WTC11 (cell line): ENCODE data around the gene BMP7. TPM values are rescaled to one million over a fixed set of nuclear protein-coding genes. Genes with fewer than 3 reads are reported as not detected.

ENCODE experiments used
- ATAC-seq: fragments of 200-7000 bp; cut with Tn5 transposase; 2 replicates; pipeline ENCODE4 v1.10.0; 2021; ENCODE audit warnings: mild to moderate bottlenecking, moderate library complexity
- CTCF ChIA-PET: fragments of 300-600 bp; sonication (Branson Sonifier 250); formaldehyde crosslinking; loops from one replicate; lab custom pipeline; 2021; ENCODE audit warnings: antibody characterized with exemption; lab: Charles Lee
- POLR2A ChIA-PET: fragments of 350-600 bp; sonication (Branson Sonifier 250); formaldehyde crosslinking; loops from one replicate; lab custom pipeline; 2021; ENCODE audit warnings: antibody characterized with exemption; lab: Charles Lee
- DNase-seq: peaks from one replicate; pipeline ENCODE4 v3.0.0; 2021; ENCODE audit warnings: low spot score
- H3K27ac Mint-ChIP-seq: 2 replicates; pipeline ENCODE4 v1.8.0; 2021; ENCODE audit warnings: mixed read lengths
- H3K27me3 Mint-ChIP-seq: 2 replicates; pipeline ENCODE4 v1.8.0; 2021; ENCODE audit warnings: low read depth, mild to moderate bottlenecking, moderate library complexity, mixed read lengths
- H3K36me3 Mint-ChIP-seq: 2 replicates; pipeline ENCODE4 v1.8.0; 2021; ENCODE audit warnings: mixed read lengths
- H3K4me1 Mint-ChIP-seq: 2 replicates; pipeline ENCODE4 v1.8.0; 2022; ENCODE audit warnings: mixed read lengths
- H3K4me3 Mint-ChIP-seq: 2 replicates; pipeline ENCODE4 v1.8.0; 2021; ENCODE audit warnings: mild to moderate bottlenecking, moderate library complexity, mixed read lengths
- H3K9me3 Mint-ChIP-seq: 2 replicates; pipeline ENCODE4 v1.8.0; 2021; ENCODE audit warnings: mixed read lengths
- CTCF ChIP-seq: fragments of 200-600 bp; IDR thresholded peaks from 2 replicates; pipeline ENCODE4 v1.8.0; 2022; ENCODE audit warnings: antibody characterized with exemption
- ESRRA ChIP-seq: sonication (generic); formaldehyde crosslinking; IDR thresholded peaks from 2 replicates; pipeline ENCODE4 v1.8.1; 2022; ENCODE audit warnings: mild to moderate bottlenecking, missing genetic modification reagents, borderline replicate concordance
- HMGXB4 ChIP-seq: sonication (generic); formaldehyde crosslinking; IDR thresholded peaks from 2 replicates; pipeline ENCODE4 v1.8.1; 2023; ENCODE audit warnings: mild to moderate bottlenecking, moderate library complexity, missing genetic modification reagents
- IRF2 ChIP-seq: sonication (generic); formaldehyde crosslinking; IDR thresholded peaks from 2 replicates; pipeline ENCODE4 v1.8.0; 2022; ENCODE audit warnings: low read depth, missing genetic modification reagents, borderline replicate concordance
- JUN ChIP-seq: sonication (generic); formaldehyde crosslinking; IDR thresholded peaks from 2 replicates; pipeline ENCODE4 v1.8.0; 2023; ENCODE audit warnings: mild to moderate bottlenecking, missing genetic modification reagents
- KAT7 ChIP-seq: sonication (generic); formaldehyde crosslinking; IDR thresholded peaks from 2 replicates; pipeline ENCODE4 v1.8.1; 2023; ENCODE audit warnings: missing genetic modification reagents, mild to moderate bottlenecking, borderline replicate concordance
- MLX ChIP-seq: sonication (generic); formaldehyde crosslinking; IDR thresholded peaks from 2 replicates; pipeline ENCODE4 v1.8.1; 2023; ENCODE audit warnings: mild to moderate bottlenecking, missing genetic modification reagents, moderate library complexity
- NR1H2 ChIP-seq: sonication (generic); formaldehyde crosslinking; IDR thresholded peaks from 2 replicates; pipeline ENCODE4 v1.9.0; 2021; ENCODE audit warnings: mild to moderate bottlenecking, moderate library complexity, missing genetic modification reagents
- NR3C1 ChIP-seq: sonication (generic); formaldehyde crosslinking; conservative IDR thresholded peaks from 2 replicates; pipeline ENCODE4 v1.8.1; 2023; ENCODE audit warnings: low read depth, mild to moderate bottlenecking, missing genetic modification reagents
- TP53 ChIP-seq: sonication (generic); formaldehyde crosslinking; IDR thresholded peaks from 2 replicates; pipeline ENCODE4 v1.8.1; 2023; ENCODE audit warnings: mild to moderate bottlenecking, missing genetic modification reagents
- ZNF121 ChIP-seq: sonication (generic); formaldehyde crosslinking; IDR thresholded peaks from 2 replicates; pipeline ENCODE4 v1.8.0; 2023; ENCODE audit warnings: missing genetic modification reagents
- ZNF232 ChIP-seq: sonication (generic); formaldehyde crosslinking; IDR thresholded peaks from 2 replicates; pipeline ENCODE4 v1.8.0; 2022; ENCODE audit warnings: mild to moderate bottlenecking, missing genetic modification reagents
- ZNF281 ChIP-seq: sonication (generic); formaldehyde crosslinking; IDR thresholded peaks from 2 replicates; pipeline ENCODE4 v1.8.0; 2023; ENCODE audit warnings: mild to moderate bottlenecking, missing genetic modification reagents
- ZNF396 ChIP-seq: fragments of 250-450 bp; sonication (Bioruptor Pico); IDR thresholded peaks from 2 replicates; pipeline ENCODE4 v1.8.0; 2021; ENCODE audit warnings: mild to moderate bottlenecking, moderate library complexity, borderline replicate concordance
- ZNF416 ChIP-seq: fragments of 250-450 bp; sonication (Bioruptor Pico); IDR thresholded peaks from 2 replicates; pipeline ENCODE4 v1.9.0; 2021; ENCODE audit warnings: mild to moderate bottlenecking, inconsistent platforms
- ZNF423 ChIP-seq: fragments of 250-450 bp; sonication (Bioruptor Pico); IDR thresholded peaks from 2 replicates; pipeline ENCODE4 v2.1.2; 2022; ENCODE audit warnings: mild to moderate bottlenecking, moderate library complexity
- ZNF671 ChIP-seq: fragments of 250-450 bp; sonication (Bioruptor Pico); IDR thresholded peaks from 2 replicates; pipeline ENCODE4 v1.8.0; 2021; ENCODE audit warnings: mild to moderate bottlenecking
- ZSCAN18 ChIP-seq: fragments of 250-450 bp; sonication (Bioruptor Pico); IDR thresholded peaks from 2 replicates; pipeline ENCODE4 v2.1.2; 2022; ENCODE audit warnings: mild to moderate bottlenecking, moderate library complexity
- total RNA-seq: library from RNA; stranded (reverse); gene quantifications from 3 replicates; pipeline ENCODE4 v1.2.3, GENCODE V29; 2021

Gene BMP7
- total RNA-seq, 1 experiment from 2014 or later, result 40.7 TPM

GRCh38 chr20:57213924-57214323 is 52.5 kb downstream of the BMP7 start (continued):
- no peak for TF ChIP-seq KAT7 (CRISPR knock-in tag)
- no peak for TF ChIP-seq TP53 (CRISPR knock-in tag)
- TF ChIP-seq JUN (CRISPR knock-in tag), result no peak
- TF ChIP-seq IRF2 (CRISPR knock-in tag), result no peak
- no peak for TF ChIP-seq NR3C1 (CRISPR knock-in tag)
- TF ChIP-seq ZNF416 (CRISPR knock-in tag), result no peak
- TF ChIP-seq ZNF423, result no peak
- TF ChIP-seq ZNF396, result no peak

GRCh38 chr20:57213291-57213690 is 53.1 kb downstream of the BMP7 start:
- Mint-ChIP-seq H3K9me3 (peaks cover 4% of the 10 kb centered on the region), H3K27me3 (no peaks in the 10 kb centered on the region), H3K27ac (no peak overlapping the region), H3K4me3 (no peak overlapping the region), H3K4me1 (peaks cover 28% of the 10 kb centered on the region), H3K36me3 (peaks cover 8% of the 10 kb centered on the region)
- TF ChIP-seq ZNF121 (no peak), HMGXB4 (no peak), ESRRA (no peak), ZNF232 (CRISPR knock-in tag) (no peak), NR1H2 (no peak), ZNF396 (no peak), CTCF (no peak), ZSCAN18 (no peak), ZNF281 (CRISPR knock-in tag) (no peak), ZNF671 (no peak), MLX (CRISPR knock-in tag) (no peak)
- CTCF ChIA-PET, result interaction anchor here (3.1 kb wide), 1 partner anchor 116 kb away, joined by 11 read pairs; the partner anchor contains the start of gene SPO11
- ATAC-seq (no peak), DNase-seq (no peak)
- POLR2A ChIA-PET, result interaction anchor here (0.6 kb wide), 1 partner anchor 68 kb away, joined by 3 read pairs; no protein-coding TSS in a partner anchor
